ENCODE data around the gene TFDP2. TPM values are rescaled to one million over a fixed set of nuclear protein-coding genes. Genes with fewer than 3 reads are reported as not detected.
A peak's percentile ranks its signal among the peaks of the same experiment; 100 is the strongest.

Gene TFDP2
- total RNA-seq, 1 experiment from 2014 or later, result 48.2 TPM

DNA sequence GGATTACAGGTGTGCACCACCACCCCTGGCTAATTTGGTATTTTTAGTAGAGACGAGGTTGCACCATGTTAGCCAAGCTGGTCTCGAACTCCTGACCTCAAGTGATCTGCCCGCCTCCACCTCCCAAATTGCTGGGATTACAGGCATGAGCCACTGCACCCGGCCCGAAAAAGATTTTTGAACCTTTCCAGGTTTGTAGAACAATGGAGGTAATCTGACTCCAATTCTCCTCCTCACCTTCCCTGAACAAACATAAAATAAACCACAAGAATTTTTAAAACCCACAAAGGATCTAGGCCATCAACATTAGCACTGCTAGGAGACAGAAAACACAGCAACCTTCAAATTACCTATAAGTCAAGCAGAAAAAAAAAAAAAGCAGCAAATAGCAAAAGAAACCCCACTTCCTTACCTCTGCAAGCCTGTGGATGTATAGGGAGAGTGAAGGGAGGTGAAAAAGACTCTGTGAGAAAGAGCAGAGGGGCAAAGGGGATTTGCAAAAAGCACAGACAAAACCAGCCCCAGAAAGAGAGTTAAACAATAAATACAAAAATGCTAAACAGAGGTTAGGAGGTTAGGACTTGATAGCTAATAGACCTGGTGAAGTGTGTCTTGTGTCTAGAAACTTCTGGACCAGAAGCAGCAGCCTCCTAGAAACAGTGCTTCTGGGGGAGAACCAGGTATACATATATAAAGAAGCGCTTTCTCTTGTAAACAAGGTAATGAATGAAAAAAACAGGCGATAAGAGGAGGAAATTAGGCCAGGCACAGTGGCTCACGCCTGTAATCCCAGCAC lies 32.1 kb downstream of the TFDP2 start:
- peak; percentile 61 to 91 for DNase-seq
- H3K79me2 ChIP-seq (ENCODE audit: low read depth), result no peaks in the 10 kb centered on the region
- intact Hi-C loops (cut with micrococcal nuclease; ENCODE audit: unreplicated experiment), result loop anchor here (5.0 kb wide), 1 partner anchor 110 kb away; the partner anchor contains the start of gene GK5
- H2AFZ ChIP-seq, result no peak overlapping the region
- TF ChIP-seq EZH2 (IDR thresholded peaks at IDR 0.05; ENCODE audit: low read depth), result no peak
- TF ChIP-seq, protein P1, sequence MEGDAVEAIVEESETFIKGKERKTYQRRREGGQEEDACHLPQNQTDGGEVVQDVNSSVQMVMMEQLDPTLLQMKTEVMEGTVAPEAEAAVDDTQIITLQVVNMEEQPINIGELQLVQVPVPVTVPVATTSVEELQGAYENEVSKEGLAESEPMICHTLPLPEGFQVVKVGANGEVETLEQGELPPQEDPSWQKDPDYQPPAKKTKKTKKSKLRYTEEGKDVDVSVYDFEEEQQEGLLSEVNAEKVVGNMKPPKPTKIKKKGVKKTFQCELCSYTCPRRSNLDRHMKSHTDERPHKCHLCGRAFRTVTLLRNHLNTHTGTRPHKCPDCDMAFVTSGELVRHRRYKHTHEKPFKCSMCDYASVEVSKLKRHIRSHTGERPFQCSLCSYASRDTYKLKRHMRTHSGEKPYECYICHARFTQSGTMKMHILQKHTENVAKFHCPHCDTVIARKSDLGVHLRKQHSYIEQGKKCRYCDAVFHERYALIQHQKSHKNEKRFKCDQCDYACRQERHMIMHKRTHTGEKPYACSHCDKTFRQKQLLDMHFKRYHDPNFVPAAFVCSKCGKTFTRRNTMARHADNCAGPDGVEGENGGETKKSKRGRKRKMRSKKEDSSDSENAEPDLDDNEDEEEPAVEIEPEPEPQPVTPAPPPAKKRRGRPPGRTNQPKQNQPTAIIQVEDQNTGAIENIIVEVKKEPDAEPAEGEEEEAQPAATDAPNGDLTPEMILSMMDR (conservative IDR thresholded peaks at IDR 0.05), result no peak
- H4K20me1 ChIP-seq (ENCODE audit: insufficient read depth), result no peaks in the 10 kb centered on the region
- H3K4me1 ChIP-seq (replicated peaks; ENCODE audit: insufficient read depth), result peaks cover 30% of the 10 kb centered on the region
- no peak overlapping the region for H3K4me3 ChIP-seq
- H3K36me3 ChIP-seq (ENCODE audit: low read depth), result no peaks in the 10 kb centered on the region
- no peaks in the 10 kb centered on the region for H3K27me3 ChIP-seq (ENCODE audit: insufficient read depth, low read depth)
- H3K9me2 ChIP-seq (ENCODE audit: insufficient read depth), result no peaks in the 10 kb centered on the region
- no TSS peak for BruUV-seq (replicated peaks)
- H3F3A ChIP-seq (ENCODE audit: insufficient read depth, low read depth), result peaks cover 19% of the 10 kb centered on the region; the same call in 1 of the 2 replicates
- ChIA-PET POLR2A (ENCODE audit: unreplicated experiment) (no interaction called here), CTCF (no interaction called here)
- H3K27ac ChIP-seq, result no peak overlapping the region
- peak overlapping the region; percentile 30 for H3K4me2 ChIP-seq
- H3K9me3 ChIP-seq (ENCODE audit: insufficient read depth, low read depth), result no peaks in the 10 kb centered on the region

DNA sequence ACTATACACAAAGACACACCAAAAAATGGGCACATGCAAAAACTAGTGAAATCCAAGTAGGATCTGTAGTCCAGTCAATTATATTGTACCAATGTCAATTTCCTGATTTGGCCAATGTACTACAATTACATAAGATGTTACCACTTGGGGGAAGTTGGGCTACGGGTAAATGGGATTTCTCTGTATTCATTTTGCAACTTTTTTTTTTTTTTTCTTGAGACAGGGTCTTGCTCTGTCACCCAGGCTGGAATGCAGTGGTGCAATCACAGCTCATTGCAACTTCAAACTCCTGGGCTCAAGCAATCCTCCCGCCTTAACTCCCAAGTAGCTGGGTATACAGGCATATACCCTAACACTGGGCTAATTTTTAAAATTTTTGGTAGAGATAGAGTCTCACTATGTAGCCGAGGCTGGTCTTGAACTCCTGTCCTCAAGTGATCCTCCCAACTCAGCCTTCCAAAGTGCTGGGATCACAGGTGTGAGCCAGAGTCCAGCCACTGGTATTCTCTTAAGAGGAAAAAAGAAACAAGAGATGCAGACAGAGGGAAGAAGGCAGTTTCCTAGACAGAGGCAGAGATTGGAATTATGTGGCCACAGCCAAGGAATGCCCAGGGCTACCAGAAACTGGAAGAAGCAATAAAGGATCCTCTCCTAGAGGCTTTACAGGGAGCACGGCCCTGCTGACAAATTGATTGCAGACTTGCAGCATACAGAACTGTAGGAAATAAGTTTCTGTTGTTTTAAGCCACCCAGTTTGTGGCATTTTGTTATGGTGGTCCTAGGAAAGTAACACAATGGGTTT lies 33.3 kb downstream of the TFDP2 start:
- Histone ChIP-seq H3K9me3 (ENCODE audit: insufficient read depth, low read depth) (no peaks in the 10 kb centered on the region), H3K4me3 (no peak overlapping the region), H3K79me2 (ENCODE audit: low read depth) (no peaks in the 10 kb centered on the region), H3K9me2 (ENCODE audit: insufficient read depth) (no peaks in the 10 kb centered on the region), H3K27me3 (ENCODE audit: insufficient read depth, low read depth) (no peaks in the 10 kb centered on the region), H4K20me1 (ENCODE audit: insufficient read depth) (no peaks in the 10 kb centered on the region), H3K27ac (no peak overlapping the region), H3K4me2 (no peak overlapping the region), H2AFZ (no peak overlapping the region), H3K4me1 (replicated peaks; ENCODE audit: insufficient read depth) (peaks cover 33% of the 10 kb centered on the region), H3F3A (ENCODE audit: insufficient read depth, low read depth) (peaks cover 19% of the 10 kb centered on the region; the same call in 1 of the 2 replicates), H3K36me3 (ENCODE audit: low read depth) (no peaks in the 10 kb centered on the region)
- no peak for DNase-seq
- intact Hi-C loops (cut with micrococcal nuclease; ENCODE audit: unreplicated experiment), result loop anchor here (5.0 kb wide), 1 partner anchor 111 kb away; the partner anchor contains the start of gene GK5
- ChIA-PET CTCF (no interaction called here), POLR2A (ENCODE audit: unreplicated experiment) (no interaction called here)
- BruUV-seq (replicated peaks), result no TSS peak
- no peak for TF ChIP-seq EZH2 (IDR thresholded peaks at IDR 0.05; ENCODE audit: low read depth)
- TF ChIP-seq, protein P1 (conservative IDR thresholded peaks at IDR 0.05), result no peak

DNA sequence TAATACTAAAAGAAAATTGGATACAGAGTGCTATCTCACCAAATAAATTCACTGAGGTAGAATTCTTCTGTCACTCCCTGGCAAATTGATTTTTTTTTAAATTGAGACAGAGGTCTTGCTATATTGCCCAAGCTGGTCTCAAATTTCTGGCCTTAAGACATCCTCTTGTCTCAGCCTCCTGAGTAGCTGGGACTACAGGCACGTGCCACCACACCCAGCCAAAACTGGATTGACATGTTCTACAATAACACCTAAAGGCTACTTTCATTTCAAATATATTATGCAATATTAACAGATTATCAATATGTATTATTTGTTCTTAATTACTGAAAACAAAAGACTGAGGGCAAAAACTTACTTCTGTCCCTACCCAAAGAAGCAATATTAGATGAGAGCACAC lies 36.7 kb downstream of the TFDP2 start:
- BruUV-seq (replicated peaks), result no TSS peak
- DNase-seq, result peak in 1 of 2 experiments; percentile 63
- no peak overlapping the region for H3K27ac ChIP-seq
- POLR2A ChIA-PET (ENCODE audit: unreplicated experiment), result no interaction called here
- H3F3A ChIP-seq (ENCODE audit: insufficient read depth, low read depth), result peaks cover 14% of the 10 kb centered on the region; the same call in 1 of the 2 replicates
- H3K4me3 ChIP-seq, result no peak overlapping the region
- no peaks in the 10 kb centered on the region for H3K9me2 ChIP-seq (ENCODE audit: insufficient read depth)
- H3K36me3 ChIP-seq (ENCODE audit: low read depth), result no peaks in the 10 kb centered on the region
- intact Hi-C loops (cut with micrococcal nuclease; ENCODE audit: unreplicated experiment), result no loop called here
- no peaks in the 10 kb centered on the region for H3K9me3 ChIP-seq (ENCODE audit: insufficient read depth, low read depth)
- H3K79me2 ChIP-seq (ENCODE audit: low read depth), result no peaks in the 10 kb centered on the region
- CTCF ChIA-PET, result no interaction called here
- no peak overlapping the region for H3K4me2 ChIP-seq
- TF ChIP-seq EZH2 (IDR thresholded peaks at IDR 0.05; ENCODE audit: low read depth), result no peak
- TF ChIP-seq, protein P1 (conservative IDR thresholded peaks at IDR 0.05), result no peak
- no peak overlapping the region for H2AFZ ChIP-seq
- no peaks in the 10 kb centered on the region for H3K27me3 ChIP-seq (ENCODE audit: insufficient read depth, low read depth)
- no peaks in the 10 kb centered on the region for H4K20me1 ChIP-seq (ENCODE audit: insufficient read depth)
- H3K4me1 ChIP-seq (replicated peaks; ENCODE audit: insufficient read depth), result peaks cover 14% of the 10 kb centered on the region
